GM19099 (cell line): ENCODE results near the gene NUP210L.

ENCODE experiments used
- POLR2A ChIP-seq: IDR thresholded peaks from 3 replicates; pipeline ENCODE4 v1.6.1; 2011; ENCODE audit warnings: low read depth; ENCODE audit not compliant: insufficient read length; ENCODE audit errors: extremely low read depth

The NUP210L gene

DNA sequence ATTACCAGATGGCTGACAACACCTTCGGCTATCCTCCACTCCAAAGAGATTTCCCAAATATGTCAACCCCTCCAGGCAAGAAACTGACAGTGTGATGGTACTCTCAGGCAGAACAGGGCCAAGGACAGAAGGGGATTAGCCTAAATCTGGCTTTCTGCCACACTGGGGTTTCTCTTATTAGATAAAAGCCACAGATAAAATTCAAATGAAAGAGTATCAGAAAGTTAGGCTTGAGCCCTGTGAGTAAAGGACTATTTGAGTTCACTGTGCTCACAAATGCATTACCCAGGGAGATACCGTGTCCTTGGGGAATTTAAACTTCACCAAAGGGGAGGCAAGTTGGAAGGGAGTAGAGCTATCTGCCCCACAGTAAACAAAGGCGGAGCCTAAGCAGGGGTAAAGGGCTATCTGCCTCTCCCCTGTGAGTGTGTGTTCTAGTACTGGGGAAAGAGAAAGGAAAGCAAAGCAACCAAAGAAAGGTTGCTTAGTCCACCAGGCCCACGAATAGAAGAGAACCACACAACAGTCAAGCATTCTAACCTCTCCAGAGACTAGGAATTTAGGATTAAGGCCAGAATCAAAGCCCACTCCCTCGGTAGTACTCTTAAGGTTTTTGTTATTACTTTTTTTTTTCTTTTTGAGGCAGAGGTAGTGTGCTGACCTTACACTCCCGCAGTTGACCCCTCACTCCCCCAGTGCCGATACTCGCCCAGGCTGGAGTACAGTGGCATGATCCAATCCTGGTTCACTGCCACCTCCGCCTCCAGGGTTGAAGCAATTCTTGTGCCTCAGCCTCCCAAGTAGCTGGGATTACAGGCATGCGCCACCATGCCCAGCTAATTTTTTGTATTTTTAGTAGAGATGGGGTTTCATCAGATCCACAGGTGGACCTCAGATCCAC lies 24.3 kb upstream of the NUP210L start:
- no peak for TF ChIP-seq POLR2A

DNA sequence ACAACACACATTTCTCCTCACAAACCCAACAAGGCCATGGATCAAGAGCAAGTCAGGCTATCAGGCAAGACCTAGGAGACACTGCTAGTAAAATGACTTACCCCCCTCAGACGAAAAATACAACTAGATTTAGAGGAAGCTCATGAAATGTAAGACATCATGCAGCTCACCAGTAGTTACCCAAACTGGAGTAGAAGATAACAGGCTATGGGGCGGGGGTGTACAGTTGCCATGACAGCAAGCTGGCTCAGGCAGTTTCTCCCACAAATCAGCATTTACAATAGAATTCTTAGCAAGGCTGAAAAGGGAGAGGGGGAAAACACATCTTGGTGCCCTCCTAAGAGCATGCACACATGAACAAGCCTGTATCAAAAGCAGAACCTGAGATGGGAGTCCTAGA lies 23.1 kb upstream of the NUP210L start:
- TF ChIP-seq POLR2A = no peak

GRCh38 chr1:154176337-154176736 lies 21.5 kb upstream of the NUP210L start:
- TF ChIP-seq POLR2A = no peak

- TF ChIP-seq POLR2A = no peak
Measured at GRCh38 chr1:154174654-154175053, 19.8 kb upstream of the NUP210L start.

- no peak for TF ChIP-seq POLR2A
Measured at GRCh38 chr1:154171880-154172279, 17.0 kb upstream of the NUP210L start.

GRCh38 chr1:154171223-154171583 lies 16.3 kb upstream of the NUP210L start:
- TF ChIP-seq POLR2A = no peak

DNA sequence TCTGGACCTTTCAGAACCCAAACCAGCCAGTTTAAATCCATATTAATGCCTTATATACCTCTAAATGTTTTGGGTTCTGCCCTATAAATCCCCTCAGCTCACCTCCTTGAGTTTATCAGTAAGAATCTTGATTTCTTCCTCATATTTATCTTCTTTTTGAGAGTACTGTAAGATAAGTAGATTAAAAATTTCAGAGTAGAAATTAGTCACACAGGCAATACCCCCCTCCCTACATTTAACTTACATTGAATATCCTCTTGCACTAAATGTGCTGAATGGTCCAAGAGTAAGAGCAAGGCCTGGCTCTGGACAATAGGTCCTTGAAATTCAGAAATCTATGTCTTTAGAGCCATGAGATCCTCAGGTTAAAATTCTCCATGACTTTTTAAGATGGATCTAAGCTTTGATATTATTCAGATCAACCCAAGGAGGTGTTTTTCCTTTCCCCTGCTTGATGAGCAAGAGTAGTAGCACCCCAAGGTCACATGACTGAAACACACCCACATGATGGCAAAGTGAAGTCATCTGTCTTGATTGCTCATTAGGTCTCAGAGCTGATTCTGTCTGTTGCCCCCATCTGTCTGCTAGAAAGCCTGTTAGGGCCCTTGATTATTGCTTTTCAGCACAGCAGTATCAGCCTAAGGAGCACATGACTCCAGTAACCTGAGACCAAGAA lies 15.8 kb upstream of the NUP210L start:
- no peak for TF ChIP-seq POLR2A

- TF ChIP-seq POLR2A = no peak
Measured at GRCh38 chr1:154167461-154167860, 12.6 kb upstream of the NUP210L start.

DNA sequence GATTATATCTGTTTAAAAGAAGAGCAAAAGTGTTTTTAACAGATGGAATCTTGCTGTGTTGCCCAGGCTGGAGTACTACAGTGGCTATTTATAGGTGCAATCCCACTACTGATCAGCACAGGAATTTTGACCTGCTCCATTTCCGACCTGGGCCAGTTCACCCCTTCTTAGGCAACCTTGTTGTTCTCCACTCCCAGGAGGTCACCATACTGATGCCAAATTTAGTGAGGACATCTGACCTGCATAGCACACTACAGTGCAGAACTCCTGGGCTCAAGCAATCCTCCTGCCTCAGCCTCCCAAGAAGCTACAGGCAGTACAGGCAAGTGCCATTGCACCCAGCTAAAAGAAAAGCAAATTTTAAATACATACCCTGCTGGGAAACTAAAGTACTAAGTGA lies 11.3 kb upstream of the NUP210L start:
- TF ChIP-seq POLR2A = no peak

- TF ChIP-seq POLR2A = no peak
Measured at GRCh38 chr1:154159554-154159953, 4.7 kb upstream of the NUP210L start.

DNA sequence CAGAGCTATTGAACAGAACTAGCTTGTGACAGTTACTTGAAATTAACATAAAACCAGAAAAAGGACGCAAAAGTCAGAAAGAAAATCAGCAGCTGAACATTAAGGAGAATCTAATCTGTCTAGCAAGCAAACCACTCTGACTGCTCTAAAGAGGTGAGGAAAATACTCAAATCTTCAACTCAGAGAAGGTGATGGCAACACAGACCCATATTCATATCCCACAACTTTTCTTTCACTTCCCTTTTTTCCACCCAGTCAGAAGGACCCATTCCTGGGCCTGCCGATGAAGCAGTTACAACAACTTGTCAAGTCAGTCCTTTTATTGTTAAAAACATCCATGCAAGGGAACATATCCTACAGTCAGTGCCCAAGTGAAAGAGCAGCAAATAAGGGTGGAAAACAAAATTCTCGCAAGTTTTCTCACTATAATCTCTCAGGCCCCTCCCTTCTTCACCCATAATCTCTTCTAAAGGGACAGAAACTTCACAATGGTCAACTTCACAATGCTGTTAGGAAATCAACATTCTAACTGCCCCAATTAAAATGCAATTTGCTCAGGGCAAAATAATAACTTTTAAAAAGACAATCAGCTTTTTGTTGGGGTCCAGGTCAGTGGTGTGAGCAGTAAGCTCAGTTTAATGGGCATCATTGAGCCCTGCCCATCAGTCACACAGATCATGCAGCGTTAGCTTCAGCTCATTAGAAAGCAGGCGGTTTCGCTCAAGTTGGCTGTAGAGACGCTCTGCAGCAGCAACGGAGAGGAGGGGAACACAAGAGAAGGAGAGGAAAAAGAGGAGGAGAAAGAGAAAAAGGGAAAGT lies 3.6 kb upstream of the NUP210L start:
- TF ChIP-seq POLR2A = no peak

- TF ChIP-seq POLR2A = no peak
Measured at GRCh38 chr1:154157520-154158306, 2.8 kb upstream of the NUP210L start.

DNA sequence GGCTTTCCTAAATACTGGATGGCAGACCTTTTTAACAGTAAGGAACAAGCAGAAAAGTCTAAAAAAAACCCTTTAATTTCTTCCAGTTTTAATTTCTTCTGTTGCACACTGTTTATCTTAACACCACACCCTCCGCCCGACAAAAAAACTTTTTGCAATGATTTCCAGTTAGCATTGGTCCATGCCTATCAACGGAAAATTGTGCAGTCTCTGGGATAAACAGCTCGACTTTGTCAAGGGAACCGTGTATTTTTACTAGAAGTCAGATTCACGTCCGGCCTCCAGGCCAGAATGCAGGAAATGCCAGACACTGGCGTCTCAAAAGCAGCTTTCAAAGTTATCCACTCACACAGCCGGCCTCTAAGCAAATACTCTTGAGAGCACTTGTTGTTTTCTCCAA lies 378 bp upstream of the NUP210L start:
- TF ChIP-seq POLR2A = no peak

DNA sequence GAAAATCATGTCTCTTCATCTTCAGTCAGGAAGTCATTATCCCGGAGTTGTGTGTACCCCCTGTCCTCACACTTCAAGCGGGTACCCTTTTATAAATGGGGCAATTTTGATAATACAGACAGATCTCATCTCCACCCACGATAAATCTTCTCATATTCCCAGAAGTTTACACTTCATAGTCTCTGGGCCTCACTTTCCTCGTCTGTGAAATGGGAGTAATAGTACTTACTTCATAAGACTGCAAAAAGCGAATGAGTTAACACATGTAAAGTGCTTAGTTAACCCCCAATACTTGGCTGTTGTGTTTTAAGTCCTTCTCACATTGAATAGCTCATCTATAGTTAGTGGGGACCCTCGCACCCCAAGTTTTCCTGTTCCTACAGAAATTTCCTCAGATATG lies 820 bp downstream of the NUP210L start:
- TF ChIP-seq POLR2A = no peak

DNA sequence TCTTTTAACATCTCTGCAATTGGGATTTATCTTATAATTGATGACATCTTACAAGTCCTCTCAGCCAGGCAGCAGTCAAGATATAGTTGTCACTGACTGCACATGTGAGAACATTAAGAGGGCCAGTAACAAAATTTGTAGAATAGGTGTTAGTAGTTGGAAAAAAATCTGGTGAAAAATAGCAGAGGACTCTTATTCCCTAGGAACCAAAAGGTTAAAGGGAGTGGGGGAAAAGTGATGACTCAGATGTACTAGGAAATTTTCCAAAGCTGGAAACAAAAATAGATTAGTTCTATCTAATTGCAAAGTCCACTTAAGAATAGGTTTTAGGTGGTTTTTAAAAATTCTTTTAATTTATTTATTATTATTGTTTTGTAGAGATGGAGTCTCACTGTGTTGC lies 3.6 kb downstream of the NUP210L start:
- TF ChIP-seq POLR2A = no peak
